Astrocyte (in vitro differentiated cells and primary cell): ENCODE results near the gene CCNH. TPM values are rescaled to one million over a fixed set of nuclear protein-coding genes. Genes with fewer than 3 reads are reported as not detected.

Experiments
- DNase-seq: peaks from one replicate; pipeline ENCODE4 v3.0.0-alpha.2; 2010; ENCODE audit warnings: low read depth
- FAIRE-seq: peaks from 2 replicates; lab custom pipeline; 2011; peaks lifted over from hg19 to GRCh38; lab: Jason Lieb, UNC
- H2AFZ ChIP-seq: 2 replicates; pipeline ENCODE4 v1.6.0; 2012; ENCODE audit warnings: low read depth, low read length, inconsistent platforms
- H3K27ac ChIP-seq: 2 replicates; pipeline ENCODE4 v1.5.1; 2011; ENCODE audit warnings: low read depth, low read length, inconsistent platforms
- H3K27me3 ChIP-seq: 2 replicates; pipeline ENCODE4 v1.6.0; 2011; ENCODE audit warnings: low read length, inconsistent platforms; ENCODE audit not compliant: insufficient read depth
- H3K36me3 ChIP-seq: 2 replicates; pipeline ENCODE4 v1.5.1; 2011; ENCODE audit warnings: low read length, inconsistent platforms; ENCODE audit not compliant: insufficient read depth
- H3K4me1 ChIP-seq: 2 replicates; pipeline ENCODE4 v1.5.1; 2011; ENCODE audit warnings: low read length, inconsistent platforms; ENCODE audit not compliant: insufficient read depth
- H3K4me2 ChIP-seq: 2 replicates; pipeline ENCODE4 v1.6.0; 2012; ENCODE audit warnings: low read length, inconsistent platforms
- H3K4me3 ChIP-seq: 2 replicates; pipeline ENCODE4 v1.5.1; 2011; ENCODE audit warnings: low read depth, mild to moderate bottlenecking, low read length, inconsistent platforms; ENCODE audit not compliant: insufficient read depth
- H3K79me2 ChIP-seq: 2 replicates; pipeline ENCODE4 v1.6.0; 2012; ENCODE audit warnings: mild to moderate bottlenecking, low read length, inconsistent platforms; ENCODE audit not compliant: insufficient read depth
- H3K9ac ChIP-seq: 2 replicates; pipeline ENCODE4 v1.6.0; 2012; ENCODE audit warnings: mild to moderate bottlenecking, low read length, inconsistent platforms
- H3K9me3 ChIP-seq: 2 replicates; pipeline ENCODE4 v1.5.1; 2012; ENCODE audit warnings: low read depth, mild to moderate bottlenecking, low read length, inconsistent platforms; ENCODE audit not compliant: insufficient read depth
- H4K20me1 ChIP-seq: 2 replicates; pipeline ENCODE4 v1.6.0; 2012; ENCODE audit warnings: low read length, inconsistent platforms; ENCODE audit not compliant: insufficient read depth
- H3K27ac Mint-ChIP-seq: one replicate; pipeline ENCODE4 v1.8.0; 2021; ENCODE audit warnings: mild to moderate bottlenecking, mixed read lengths; ENCODE audit not compliant: unreplicated experiment
- H3K27me3 Mint-ChIP-seq: one replicate; pipeline ENCODE4 v1.8.0; 2021; ENCODE audit warnings: low read depth, mixed read lengths; ENCODE audit not compliant: unreplicated experiment
- H3K36me3 Mint-ChIP-seq: one replicate; pipeline ENCODE4 v1.8.0; 2021; ENCODE audit warnings: low read depth, mixed read lengths; ENCODE audit not compliant: unreplicated experiment
- H3K4me1 Mint-ChIP-seq: one replicate; pipeline ENCODE4 v1.8.0; 2021; ENCODE audit warnings: low read depth, mixed read lengths; ENCODE audit not compliant: unreplicated experiment
- H3K4me3 Mint-ChIP-seq: one replicate; pipeline ENCODE4 v1.8.0; 2021; ENCODE audit warnings: mild to moderate bottlenecking, moderate library complexity, mixed read lengths; ENCODE audit not compliant: unreplicated experiment
- H3K9me3 Mint-ChIP-seq: one replicate; pipeline ENCODE4 v1.8.0; 2021; ENCODE audit warnings: mild to moderate bottlenecking, mixed read lengths; ENCODE audit not compliant: unreplicated experiment
- CTCF ChIP-seq: IDR thresholded peaks from 2 replicates; pipeline ENCODE4 v1.5.1; 2011; ENCODE audit warnings: low read depth, mild to moderate bottlenecking, inconsistent platforms, low read length, moderate library complexity; ENCODE audit not compliant: insufficient read depth
- EZH2 ChIP-seq: IDR thresholded peaks from 2 replicates; pipeline ENCODE4 v1.6.1; 2012; ENCODE audit warnings: mild to moderate bottlenecking, low read length, inconsistent platforms; ENCODE audit not compliant: insufficient read depth
- total RNA-seq: library from RNA; stranded (reverse); gene quantifications from 2 replicates; pipeline ENCODE4 v1.2.1, GENCODE V29; 2021

CCNH gene
- total RNA-seq, 1 donor from 2014 or later = 30.5 TPM

DNA sequence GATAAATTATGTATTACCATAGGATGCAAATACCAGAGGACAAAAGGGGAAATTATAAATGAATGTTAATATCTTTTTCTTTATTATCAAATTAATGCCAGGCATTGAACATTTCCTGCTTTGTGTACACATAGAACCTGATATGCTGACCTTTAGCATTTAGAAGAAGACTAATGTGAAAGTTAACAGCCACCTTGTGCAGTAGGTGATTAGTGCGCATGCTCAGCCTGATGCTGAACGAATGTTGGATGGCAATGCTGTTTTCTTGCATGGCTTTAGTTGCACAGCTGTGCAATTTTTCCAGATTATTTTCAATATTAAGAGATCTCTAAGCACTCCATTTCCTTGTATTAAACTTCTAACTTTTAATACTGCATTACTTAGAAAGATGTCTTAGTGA lies 45.5 kb downstream of the CCNH start:
- DNase-seq = no peak
- Histone ChIP-seq H3K9ac (no peak overlapping the region), H4K20me1 (no peaks in the 10 kb centered on the region), H3K27ac (no peak overlapping the region), H3K4me2 (no peak overlapping the region), H2AFZ (no peak overlapping the region), H3K4me3 (no peak overlapping the region), H3K27me3 (no peaks in the 10 kb centered on the region), H3K4me1 (no peaks in the 10 kb centered on the region), H3K79me2 (no peaks in the 10 kb centered on the region), H3K9me3 (no peaks in the 10 kb centered on the region), H3K36me3 (peaks cover 24% of the 10 kb centered on the region)
- no peak overlapping the region for H3K4me3 Mint-ChIP-seq
- H3K36me3 Mint-ChIP-seq = peaks cover 2% of the 10 kb centered on the region
- no peaks in the 10 kb centered on the region for H3K4me1 Mint-ChIP-seq
- H3K27me3 Mint-ChIP-seq = no peaks in the 10 kb centered on the region
- H3K27ac Mint-ChIP-seq = no peak overlapping the region
- no peaks in the 10 kb centered on the region for H3K9me3 Mint-ChIP-seq
- TF ChIP-seq CTCF = no peak
- TF ChIP-seq EZH2 = no peak
- no peak for FAIRE-seq

GRCh38 chr5:87361536-87362213 lies 51.1 kb downstream of the CCNH start:
- no peaks in the 10 kb centered on the region for H3K27me3 ChIP-seq
- Mint-ChIP-seq H3K4me1 (peaks cover 7% of the 10 kb centered on the region), H3K27me3 (no peaks in the 10 kb centered on the region), H3K9me3 (no peaks in the 10 kb centered on the region), H3K4me3 (no peak overlapping the region), H3K27ac (peak overlapping the region; percentile 5), H3K36me3 (peaks cover 12% of the 10 kb centered on the region)
- H3K4me2 ChIP-seq = no peak overlapping the region
- no peak overlapping the region for H3K9ac ChIP-seq
- no peaks in the 10 kb centered on the region for H3K9me3 ChIP-seq
- no peaks in the 10 kb centered on the region for H3K4me1 ChIP-seq
- no peak for TF ChIP-seq EZH2
- TF ChIP-seq CTCF = no peak
- FAIRE-seq (no peak), DNase-seq (no peak)
- H3K4me3 ChIP-seq = no peak overlapping the region
- no peaks in the 10 kb centered on the region for H3K79me2 ChIP-seq
- H3K27ac ChIP-seq = no peak overlapping the region
- H3K36me3 ChIP-seq = peaks cover 16% of the 10 kb centered on the region
- H4K20me1 ChIP-seq = no peaks in the 10 kb centered on the region
- H2AFZ ChIP-seq = no peak overlapping the region

DNA sequence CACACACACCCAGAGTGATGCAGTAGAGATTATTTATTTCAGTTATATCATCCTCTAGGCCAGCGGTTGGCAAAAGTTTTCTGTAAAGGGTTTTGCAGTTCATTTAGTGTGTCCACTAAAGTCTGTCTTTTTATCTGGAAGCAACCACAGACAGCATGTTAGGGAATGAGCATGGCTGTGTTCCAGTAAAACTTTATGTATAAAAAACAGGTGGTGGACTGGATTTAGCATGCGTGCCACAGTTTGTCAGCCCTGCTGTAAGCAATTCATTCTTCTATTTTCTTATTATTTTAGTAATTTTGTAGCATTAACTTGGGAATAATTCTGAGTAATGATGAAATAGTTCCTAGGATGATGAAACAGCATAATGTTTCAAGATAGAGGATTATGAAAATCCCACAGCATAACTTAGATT lies 51.7 kb downstream of the CCNH start:
- H3K27ac Mint-ChIP-seq = no peak overlapping the region

More for the DNA sequence above, 51.7 kb downstream of the CCNH start:
- no peak overlapping the region for H3K4me3 Mint-ChIP-seq
- Histone ChIP-seq H3K27me3 (no peaks in the 10 kb centered on the region), H3K79me2 (peaks cover 5% of the 10 kb centered on the region), H3K36me3 (peaks cover 18% of the 10 kb centered on the region), H3K9ac (no peak overlapping the region), H4K20me1 (no peaks in the 10 kb centered on the region), H3K4me2 (no peak overlapping the region), H3K9me3 (no peaks in the 10 kb centered on the region), H2AFZ (no peak overlapping the region), H3K4me3 (no peak overlapping the region), H3K27ac (no peak overlapping the region), H3K4me1 (no peaks in the 10 kb centered on the region)
- DNase-seq (peak; percentile 51), FAIRE-seq (no peak)
- H3K9me3 Mint-ChIP-seq = no peaks in the 10 kb centered on the region
- H3K4me1 Mint-ChIP-seq = peaks cover 7% of the 10 kb centered on the region
- TF ChIP-seq CTCF (no peak), EZH2 (no peak)
- H3K27me3 Mint-ChIP-seq = no peaks in the 10 kb centered on the region
- H3K36me3 Mint-ChIP-seq = peaks cover 15% of the 10 kb centered on the region
